Natural killer cell (primary cell): ENCODE measurements around the gene WLS. TPM values are rescaled to one million over a fixed set of nuclear protein-coding genes. Genes with fewer than 3 reads are reported as not detected.

Experiments used
- ATAC-seq, 3 donors: fragments of 150-1000 bp in 2 of 3; fragments of 200-7000 bp in 1 of 3; cut with Tn5 transposase; 1 replicate in 1 of 3; 2 replicates in 2 of 3; pipeline ENCODE4 v1.10.0; 2021; ENCODE audit warnings: mild to moderate bottlenecking in 2 of 3, moderate library complexity in 2 of 3
- DNase-seq, 2 donors: peaks; one replicate each; pipeline versions ENCODE4 v3.0.0 to v3.0.0-alpha.2; 2013 to 2021; ENCODE audit warnings: mixed read lengths in 1 of 2
- H3K27ac ChIP-seq: one replicate; pipeline ENCODE4 v1.5.1; 2013; ENCODE audit warnings: mild to moderate bottlenecking, low read length
- H3K27me3 ChIP-seq: one replicate; pipeline ENCODE4 v1.6.1; 2013; ENCODE audit warnings: low read length; ENCODE audit not compliant: control insufficient read depth, insufficient read depth
- H3K36me3 ChIP-seq: one replicate; pipeline ENCODE4 v1.6.1; 2013; ENCODE audit warnings: low read length; ENCODE audit not compliant: control insufficient read depth, insufficient read depth
- H3K4me1 ChIP-seq: one replicate; pipeline ENCODE4 v1.6.1; 2013; ENCODE audit warnings: low read length; ENCODE audit not compliant: control insufficient read depth, insufficient read depth
- H3K4me3 ChIP-seq: one replicate; pipeline ENCODE4 v1.5.1; 2013; ENCODE audit warnings: low read length
- H3K9me3 ChIP-seq: one replicate; pipeline ENCODE4 v1.6.1; 2013; ENCODE audit warnings: low read length; ENCODE audit not compliant: control insufficient read depth, insufficient read depth
- H3K27ac Mint-ChIP-seq, 2 donors: one replicate each; pipeline ENCODE4 v1.8.0; 2022; ENCODE audit warnings: mild to moderate bottlenecking in 2 of 2, mixed read lengths in 2 of 2, moderate library complexity in 1 of 2
- H3K27me3 Mint-ChIP-seq, 2 donors: one replicate each; pipeline ENCODE4 v1.8.0; 2022; ENCODE audit warnings: low read depth in 2 of 2, mixed read lengths in 2 of 2
- H3K36me3 Mint-ChIP-seq: one replicate; pipeline ENCODE4 v1.8.0; 2022; ENCODE audit warnings: mixed read lengths
- H3K4me1 Mint-ChIP-seq, 2 donors: one replicate each; pipeline ENCODE4 v1.8.0; 2022; ENCODE audit warnings: mixed read lengths in 2 of 2
- H3K4me3 Mint-ChIP-seq: one replicate; pipeline ENCODE4 v1.8.0; 2022; ENCODE audit warnings: mild to moderate bottlenecking, moderate library complexity, mixed read lengths
- H3K9me3 Mint-ChIP-seq, 2 donors: one replicate each; pipeline ENCODE4 v1.8.0; 2022; ENCODE audit warnings: mixed read lengths in 2 of 2
- CTCF ChIP-seq: fragments of 200-600 bp; IDR thresholded peaks from one replicate; pipeline ENCODE4 v1.8.0; 2022; ENCODE audit warnings: antibody characterized with exemption
- WGBS: methylation state at CpG from one replicate; pipeline ENCODE4 v1.1.7; 2013; ENCODE audit warnings: missing lambda C conversion rate; ENCODE audit not compliant: insufficient coverage; 5-methylcytosine and 5-hydroxymethylcytosine counted together
- intact Hi-C: fragments of 100-400 bp; cut with micrococcal nuclease; formaldehyde crosslinking; loops from one replicate; pipeline ENCODE4 v1.14.2; 2022
- total RNA-seq, 4 donors: library from RNA; stranded (reverse); fragments of 120-200 nt in 1 of 4; gene quantifications; one replicate each; pipeline versions ENCODE4 v1.2.3 to v1.2.4, GENCODE V29; 2013 to 2022

The WLS gene
- total RNA-seq, 3 donors from 2014 or later (not counting 1 experiment from before 2014, with no cell fraction given): 0.75 to 1.4 TPM; not detected in 1

GRCh38 chr1:68217618-68218017 is 14.7 kb downstream of the WLS start:
- H3K36me3 Mint-ChIP-seq: no peaks in the 10 kb centered on the region
- intact Hi-C loops: no loop called here
- H3K27ac ChIP-seq: no peak overlapping the region
- H3K27me3 Mint-ChIP-seq: no peaks in the 10 kb centered on the region
- no peak overlapping the region for H3K4me3 Mint-ChIP-seq
- H3K36me3 ChIP-seq: no peaks in the 10 kb centered on the region
- no peak for ATAC-seq
- no peaks in the 10 kb centered on the region for H3K9me3 ChIP-seq
- H3K27ac Mint-ChIP-seq: no peak overlapping the region
- 92% methylated on average over 5 of the region's 5 CpGs for WGBS
- no peaks in the 10 kb centered on the region for H3K4me1 ChIP-seq
- DNase-seq: no peak
- no peaks in the 10 kb centered on the region for H3K27me3 ChIP-seq
- H3K4me1 Mint-ChIP-seq: no peaks in the 10 kb centered on the region
- no peak for TF ChIP-seq CTCF
- no peaks in the 10 kb centered on the region for H3K9me3 Mint-ChIP-seq
- no peak overlapping the region for H3K4me3 ChIP-seq

GRCh38 chr1:68217060-68217554 is 15.2 kb downstream of the WLS start:
- Mint-ChIP-seq H3K36me3 (no peaks in the 10 kb centered on the region), H3K9me3 (no peaks in the 10 kb centered on the region), H3K27me3 (no peaks in the 10 kb centered on the region), H3K4me3 (no peak overlapping the region), H3K27ac (no peak overlapping the region), H3K4me1 (no peaks in the 10 kb centered on the region)
- Histone ChIP-seq H3K36me3 (no peaks in the 10 kb centered on the region), H3K9me3 (no peaks in the 10 kb centered on the region), H3K27ac (no peak overlapping the region), H3K27me3 (no peaks in the 10 kb centered on the region), H3K4me1 (no peaks in the 10 kb centered on the region), H3K4me3 (no peak overlapping the region)
- intact Hi-C loops: no loop called here
- WGBS: 86% methylated on average over 5 of the region's 5 CpGs
- TF ChIP-seq CTCF: no peak
- ATAC-seq (no peak), DNase-seq (no peak)

GRCh38 chr1:68216089-68216772 is 16.1 kb downstream of the WLS start:
- H3K4me3 ChIP-seq: no peak overlapping the region
- Mint-ChIP-seq H3K27ac (no peak overlapping the region), H3K36me3 (no peaks in the 10 kb centered on the region), H3K4me1 (no peaks in the 10 kb centered on the region), H3K4me3 (no peak overlapping the region), H3K27me3 (no peaks in the 10 kb centered on the region), H3K9me3 (no peaks in the 10 kb centered on the region)
- WGBS: 77% methylated on average over 2 of the region's 2 CpGs
- no peak for DNase-seq
- no peaks in the 10 kb centered on the region for H3K27me3 ChIP-seq
- H3K9me3 ChIP-seq: no peaks in the 10 kb centered on the region
- no peak for ATAC-seq
- H3K27ac ChIP-seq: no peak overlapping the region
- TF ChIP-seq CTCF: no peak
- intact Hi-C loops: no loop called here
- no peaks in the 10 kb centered on the region for H3K4me1 ChIP-seq
- H3K36me3 ChIP-seq: no peaks in the 10 kb centered on the region

- Mint-ChIP-seq H3K36me3 (no peaks in the 10 kb centered on the region), H3K4me3 (no peak overlapping the region), H3K27ac (no peak overlapping the region), H3K4me1 (no peaks in the 10 kb centered on the region), H3K9me3 (no peaks in the 10 kb centered on the region), H3K27me3 (no peaks in the 10 kb centered on the region)
- Histone ChIP-seq H3K4me3 (no peak overlapping the region), H3K36me3 (no peaks in the 10 kb centered on the region), H3K4me1 (no peaks in the 10 kb centered on the region), H3K27me3 (no peaks in the 10 kb centered on the region), H3K27ac (no peak overlapping the region), H3K9me3 (no peaks in the 10 kb centered on the region)
- DNase-seq (no peak), ATAC-seq (no peak)
- intact Hi-C loops: no loop called here
- WGBS: 66% methylated on average over 5 of the region's 5 CpGs
- TF ChIP-seq CTCF: no peak
Measured at GRCh38 chr1:68213843-68214242, 18.5 kb downstream of the WLS start.
